NCI-H187 (cell line): ENCODE data around the gene OR5D13.

Experiments used
- DNase-seq, 2 experiments: peaks; one replicate each; lab custom pipeline; 2025; lab: John Stamatoyannopoulos, UW

The OR5D13 gene, protein sequence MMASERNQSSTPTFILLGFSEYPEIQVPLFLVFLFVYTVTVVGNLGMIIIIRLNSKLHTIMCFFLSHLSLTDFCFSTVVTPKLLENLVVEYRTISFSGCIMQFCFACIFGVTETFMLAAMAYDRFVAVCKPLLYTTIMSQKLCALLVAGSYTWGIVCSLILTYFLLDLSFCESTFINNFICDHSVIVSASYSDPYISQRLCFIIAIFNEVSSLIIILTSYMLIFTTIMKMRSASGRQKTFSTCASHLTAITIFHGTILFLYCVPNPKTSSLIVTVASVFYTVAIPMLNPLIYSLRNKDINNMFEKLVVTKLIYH

GRCh38 chr11:55773138-55773537 lies at the start of gene OR5D13:
Gene OR5D13, plus strand, starts transcription at chr11:55773438. Its CDS starts 0 bp downstream, at chr11:55773438.
- no peak for DNase-seq

GRCh38 chr11:55726715-55727324 lies 46.4 kb upstream of the OR5D13 start:
- no peak for DNase-seq

- no peak for DNase-seq
These were observed 40.3 kb upstream of the OR5D13 start for GRCh38 chr11:55732936-55733335.

- no peak for DNase-seq
These were observed 18.4 kb downstream of the OR5D13 start for GRCh38 chr11:55791606-55792005.

- no peak for DNase-seq
These were observed 20.1 kb downstream of the OR5D13 start for GRCh38 chr11:55793321-55793720.

- no peak for DNase-seq
These were observed 22.0 kb downstream of the OR5D13 start, which contains the start of gene OR5D14 for GRCh38 chr11:55795256-55795655. Gene OR5D14, plus strand, starts transcription at chr11:55795556. Its CDS starts 0 bp downstream, at chr11:55795556.

DNA sequence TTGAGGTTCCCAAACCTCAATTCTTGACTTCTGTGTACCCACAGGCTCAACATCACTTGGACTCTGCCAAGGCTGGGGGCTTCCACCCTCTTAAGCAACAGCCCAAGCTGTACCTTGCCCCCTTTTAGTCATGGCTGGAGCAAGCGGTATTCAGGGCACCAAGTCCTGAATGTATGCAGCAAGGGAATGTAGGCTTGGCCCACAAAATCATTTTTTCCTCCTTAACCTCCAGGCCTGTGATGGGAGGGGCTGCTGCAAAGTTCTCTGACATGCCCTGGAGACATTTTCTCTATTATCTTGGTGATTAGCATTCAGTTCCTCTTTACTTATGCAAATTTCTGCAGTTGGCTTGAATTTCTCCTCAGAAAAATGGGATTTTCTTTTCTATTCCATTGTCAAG lies 33.0 kb downstream of the OR5D13 start:
- DNase-seq, result no peak

DNA sequence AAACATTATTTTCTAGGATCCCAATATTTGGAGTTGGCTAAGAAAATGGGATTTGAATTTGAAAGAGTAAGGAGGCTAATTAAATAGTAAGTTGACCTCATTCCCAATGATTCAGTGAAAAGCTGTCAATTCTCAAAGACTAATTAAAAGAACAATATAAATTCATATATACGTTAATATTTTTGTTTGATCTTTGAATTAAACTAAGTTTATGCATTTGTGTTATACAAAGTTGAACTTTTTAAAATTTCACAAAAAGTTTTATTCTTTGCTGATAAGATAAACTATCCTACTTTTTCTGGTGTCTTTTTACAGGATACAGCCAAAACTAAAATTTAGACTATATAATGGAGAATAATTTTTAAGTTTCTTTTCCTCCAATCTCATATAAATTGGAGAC lies 37.8 kb downstream of the OR5D13 start, which contains the start of gene OR5L1:
Gene OR5L1 (plus strand): TSS at position 301 of the 400 bp plus-strand sequence. CDS start 100 bp downstream, outside the sequence.
- DNase-seq, result no peak

DNA sequence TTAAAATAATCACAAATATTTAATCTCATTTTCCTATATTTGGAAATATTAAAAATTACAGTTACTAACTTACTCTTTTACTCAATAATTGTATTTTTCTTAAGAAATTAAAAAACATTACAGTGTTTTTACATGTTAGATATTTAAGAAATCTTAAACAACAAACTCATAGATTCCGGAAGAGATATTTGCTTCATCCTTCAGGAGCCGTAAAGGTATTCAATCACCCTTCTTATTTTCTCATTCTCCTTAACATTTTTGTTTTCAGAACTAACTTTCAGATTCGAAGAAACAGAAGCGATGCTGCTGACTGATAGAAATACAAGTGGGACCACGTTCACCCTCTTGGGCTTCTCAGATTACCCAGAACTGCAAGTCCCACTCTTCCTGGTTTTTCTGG lies 46.1 kb downstream of the OR5D13 start, which contains the start of gene OR5D18:
Gene OR5D18 (plus strand): TSS at position 301 of the 400 bp plus-strand sequence. CDS start 0 bp downstream, at position 301.
- no peak for DNase-seq
